Osteocyte (in vitro differentiated cells): ENCODE data around the gene IRF2BPL. TPM values are rescaled to one million over a fixed set of nuclear protein-coding genes. Genes with fewer than 3 reads are reported as not detected.

Source experiments
- DNase-seq: peaks from one replicate; pipeline ENCODE4 v3.0.0; 2021; ENCODE audit warnings: mixed read lengths; ENCODE audit not compliant: unreplicated experiment; ENCODE audit errors: extremely low spot score
- H3K27ac Mint-ChIP-seq: one replicate; pipeline ENCODE4 v1.8.0; 2021; ENCODE audit warnings: mild to moderate bottlenecking, mixed read lengths; ENCODE audit not compliant: unreplicated experiment
- H3K27me3 Mint-ChIP-seq: one replicate; pipeline ENCODE4 v1.8.0; 2021; ENCODE audit warnings: mixed read lengths; ENCODE audit not compliant: unreplicated experiment
- H3K36me3 Mint-ChIP-seq: one replicate; pipeline ENCODE4 v1.8.0; 2021; ENCODE audit warnings: mixed read lengths; ENCODE audit not compliant: unreplicated experiment
- H3K4me1 Mint-ChIP-seq: one replicate; pipeline ENCODE4 v1.8.0; 2021; ENCODE audit warnings: mixed read lengths; ENCODE audit not compliant: unreplicated experiment
- H3K4me3 Mint-ChIP-seq: one replicate; pipeline ENCODE4 v1.8.0; 2021; ENCODE audit warnings: mild to moderate bottlenecking, moderate library complexity, mixed read lengths; ENCODE audit not compliant: unreplicated experiment
- H3K9me3 Mint-ChIP-seq: one replicate; pipeline ENCODE4 v1.8.0; 2021; ENCODE audit warnings: mixed read lengths; ENCODE audit not compliant: unreplicated experiment
- CTCF ChIP-seq: fragments of 200-600 bp; sonication (generic); IDR thresholded peaks from 2 replicates; pipeline ENCODE4 v1.5.0; 2021; ENCODE audit warnings: antibody characterized with exemption, mild to moderate bottlenecking, moderate library complexity
- total RNA-seq: library from RNA; stranded (reverse); gene quantifications from 2 replicates; pipeline ENCODE4 v1.2.1, GENCODE V29; 2021

Gene IRF2BPL
- total RNA-seq, 1 donor from 2014 or later, result 120 TPM

- no peak for DNase-seq
- H3K4me3 Mint-ChIP-seq, result no peak overlapping the region
- TF ChIP-seq CTCF, result no peak
- H3K27ac Mint-ChIP-seq, result peak overlapping the region; percentile 27
- H3K9me3 Mint-ChIP-seq, result no peaks in the 10 kb centered on the region
- H3K36me3 Mint-ChIP-seq, result no peaks in the 10 kb centered on the region
- no peaks in the 10 kb centered on the region for H3K27me3 Mint-ChIP-seq
- H3K4me1 Mint-ChIP-seq, result peaks cover 8% of the 10 kb centered on the region
These were observed 27.9 kb downstream of the IRF2BPL start for GRCh38 chr14:77000340-77001270.

- Mint-ChIP-seq H3K27ac (no peak overlapping the region), H3K36me3 (no peaks in the 10 kb centered on the region), H3K27me3 (no peaks in the 10 kb centered on the region), H3K4me3 (no peak overlapping the region), H3K9me3 (no peaks in the 10 kb centered on the region), H3K4me1 (peaks cover 8% of the 10 kb centered on the region)
- TF ChIP-seq CTCF, result no peak
- DNase-seq, result no peak
These were observed 29.6 kb downstream of the IRF2BPL start for GRCh38 chr14:76998910-76999309.

GRCh38 chr14:76997257-76997970, 31.1 kb downstream of the IRF2BPL start:
- no peak for TF ChIP-seq CTCF
- Mint-ChIP-seq H3K27me3 (no peaks in the 10 kb centered on the region), H3K4me3 (no peak overlapping the region), H3K36me3 (no peaks in the 10 kb centered on the region), H3K4me1 (peaks cover 8% of the 10 kb centered on the region), H3K9me3 (no peaks in the 10 kb centered on the region), H3K27ac (no peak overlapping the region)
- DNase-seq, result no peak

- Mint-ChIP-seq H3K36me3 (no peaks in the 10 kb centered on the region), H3K27ac (no peak overlapping the region), H3K27me3 (no peaks in the 10 kb centered on the region), H3K4me3 (no peak overlapping the region), H3K4me1 (peaks cover 8% of the 10 kb centered on the region), H3K9me3 (no peaks in the 10 kb centered on the region)
- TF ChIP-seq CTCF, result no peak
- no peak for DNase-seq
These were observed 31.9 kb downstream of the IRF2BPL start for GRCh38 chr14:76996563-76997146.
